ENCODE data around the gene TRPM2.

TRPM2 gene

DNA sequence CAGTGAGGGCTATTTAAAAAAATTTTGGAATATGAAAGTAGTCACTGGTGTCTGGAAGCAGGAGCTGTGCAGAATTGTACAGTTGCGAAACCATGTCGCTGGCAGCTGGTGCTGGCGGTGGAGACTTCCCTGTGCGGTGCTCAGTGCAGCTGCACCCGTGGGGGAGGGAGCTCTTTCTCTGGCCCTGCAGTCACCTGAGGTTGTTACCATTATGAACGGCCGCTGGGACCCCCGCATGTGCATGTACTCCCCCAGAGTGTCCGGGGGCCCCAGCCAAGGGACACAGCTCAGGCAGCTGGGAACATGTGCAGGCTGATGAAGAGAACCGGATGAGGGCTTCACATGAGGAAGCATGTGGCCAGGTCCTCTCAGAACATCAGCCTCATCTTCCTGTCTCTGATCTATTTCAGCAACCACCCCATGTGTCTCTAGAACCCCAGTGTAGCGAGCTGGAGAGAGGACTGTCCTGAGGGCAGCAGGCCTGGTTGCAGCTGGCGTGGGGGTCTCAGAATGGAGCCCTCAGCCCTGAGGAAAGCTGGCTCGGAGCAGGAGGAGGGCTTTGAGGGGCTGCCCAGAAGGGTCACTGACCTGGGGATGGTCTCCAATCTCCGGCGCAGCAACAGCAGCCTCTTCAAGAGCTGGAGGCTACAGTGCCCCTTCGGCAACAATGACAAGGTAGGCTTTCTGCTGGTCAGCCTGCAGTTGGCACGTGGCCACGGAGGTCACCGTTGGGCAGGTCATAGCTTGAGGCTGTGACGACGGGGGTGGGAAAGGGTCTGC is at the start of gene TRPM2:
Gene TRPM2 (plus strand): TSS at position 431 of the 780 bp plus-strand sequence. CDS start 80 bp downstream, at position 511.
- no peak within 1 kb of the TSS for H3K27ac ChIP-seq
- TF ChIP-seq ZFX (IDR thresholded peaks at IDR 0.05; ENCODE audit: borderline replicate concordance): no peak
- TF ChIP-seq, protein P1, sequence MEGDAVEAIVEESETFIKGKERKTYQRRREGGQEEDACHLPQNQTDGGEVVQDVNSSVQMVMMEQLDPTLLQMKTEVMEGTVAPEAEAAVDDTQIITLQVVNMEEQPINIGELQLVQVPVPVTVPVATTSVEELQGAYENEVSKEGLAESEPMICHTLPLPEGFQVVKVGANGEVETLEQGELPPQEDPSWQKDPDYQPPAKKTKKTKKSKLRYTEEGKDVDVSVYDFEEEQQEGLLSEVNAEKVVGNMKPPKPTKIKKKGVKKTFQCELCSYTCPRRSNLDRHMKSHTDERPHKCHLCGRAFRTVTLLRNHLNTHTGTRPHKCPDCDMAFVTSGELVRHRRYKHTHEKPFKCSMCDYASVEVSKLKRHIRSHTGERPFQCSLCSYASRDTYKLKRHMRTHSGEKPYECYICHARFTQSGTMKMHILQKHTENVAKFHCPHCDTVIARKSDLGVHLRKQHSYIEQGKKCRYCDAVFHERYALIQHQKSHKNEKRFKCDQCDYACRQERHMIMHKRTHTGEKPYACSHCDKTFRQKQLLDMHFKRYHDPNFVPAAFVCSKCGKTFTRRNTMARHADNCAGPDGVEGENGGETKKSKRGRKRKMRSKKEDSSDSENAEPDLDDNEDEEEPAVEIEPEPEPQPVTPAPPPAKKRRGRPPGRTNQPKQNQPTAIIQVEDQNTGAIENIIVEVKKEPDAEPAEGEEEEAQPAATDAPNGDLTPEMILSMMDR (IDR thresholded peaks at IDR 0.05): no peak

DNA sequence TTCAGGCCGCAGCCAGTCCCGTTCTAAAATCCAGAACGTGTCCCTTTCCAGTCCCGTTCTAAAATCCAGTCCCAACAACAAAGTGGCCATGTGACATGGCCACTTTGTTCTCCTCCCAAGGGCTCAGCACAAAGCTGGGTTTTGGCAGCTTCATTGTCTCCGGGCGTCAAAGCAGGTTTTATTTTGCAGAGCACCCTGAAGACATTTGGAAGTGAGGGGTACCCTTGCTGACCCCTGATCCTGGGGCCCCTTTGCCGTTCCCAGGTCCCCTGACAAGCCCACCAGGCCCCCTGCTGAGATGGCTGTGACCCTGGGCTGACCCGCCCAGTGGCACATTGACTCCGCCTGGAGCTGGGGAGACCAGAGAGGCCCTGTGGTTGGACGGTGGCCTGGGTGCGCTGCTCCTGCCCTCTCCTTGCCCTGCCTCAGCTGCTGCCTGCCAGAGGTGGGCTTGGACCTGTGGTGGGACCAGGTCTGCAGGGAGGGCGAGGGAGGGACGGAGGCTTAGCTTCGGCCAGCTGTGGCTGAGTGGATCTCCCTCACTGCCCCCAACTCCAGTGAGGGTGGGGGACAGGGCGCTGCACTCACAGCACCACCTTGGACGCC is 49.3 kb upstream of the TRPM2 start:
- no peak overlapping the region for H3K27ac ChIP-seq
- TF ChIP-seq, protein P1 (IDR thresholded peaks at IDR 0.05): no peak
- no peak for TF ChIP-seq ZFX (IDR thresholded peaks at IDR 0.05; ENCODE audit: borderline replicate concordance)

DNA sequence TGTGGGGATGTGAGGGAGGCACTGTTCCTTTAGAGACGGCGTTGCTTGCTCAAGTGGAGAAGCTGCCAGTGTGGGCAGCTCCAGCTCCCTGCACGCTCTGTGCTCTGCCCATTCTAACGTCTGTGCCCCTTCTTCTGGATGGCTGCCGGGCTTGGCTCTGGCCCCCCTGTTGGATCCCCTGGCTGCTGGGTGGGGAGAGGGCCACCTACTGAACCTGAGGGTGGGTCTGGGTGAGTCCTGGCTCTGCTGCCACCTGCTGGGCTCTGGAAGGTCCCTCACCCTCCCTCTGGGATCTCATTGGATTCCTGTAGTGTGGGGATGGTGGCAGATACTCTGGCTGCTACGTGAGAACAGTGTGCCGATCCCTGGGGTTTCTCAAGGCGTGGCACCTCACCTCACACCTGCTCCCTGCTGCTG is 48.5 kb upstream of the TRPM2 start:
- no peak overlapping the region for H3K27ac ChIP-seq
- TF ChIP-seq ZFX (IDR thresholded peaks at IDR 0.05; ENCODE audit: borderline replicate concordance): no peak
- TF ChIP-seq, protein P1 (IDR thresholded peaks at IDR 0.05): peak; percentile 79

DNA sequence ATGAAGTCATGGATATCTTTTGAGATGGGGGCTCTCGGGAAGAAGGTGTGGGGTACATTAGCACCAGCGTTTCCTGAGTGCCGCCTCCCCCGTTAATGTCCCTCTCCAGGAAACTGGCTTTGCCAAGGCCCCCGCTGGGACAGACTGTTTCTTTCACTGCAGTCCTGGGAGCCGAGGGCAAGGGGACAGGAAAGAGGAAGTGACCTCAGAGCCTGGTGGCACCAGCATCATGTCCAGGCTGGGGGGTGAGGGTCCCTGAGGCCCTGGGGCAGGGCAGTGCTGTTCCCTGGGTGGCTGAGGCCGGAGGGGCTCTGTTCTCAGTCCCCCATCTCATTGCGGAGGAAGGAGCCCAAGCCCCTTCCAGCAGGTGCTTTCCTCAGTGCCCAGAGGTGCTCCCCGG is 47.7 kb upstream of the TRPM2 start:
- TF ChIP-seq, protein P1 (IDR thresholded peaks at IDR 0.05): no peak
- TF ChIP-seq ZFX (IDR thresholded peaks at IDR 0.05; ENCODE audit: borderline replicate concordance): no peak
- H3K27ac ChIP-seq: no peak overlapping the region

DNA sequence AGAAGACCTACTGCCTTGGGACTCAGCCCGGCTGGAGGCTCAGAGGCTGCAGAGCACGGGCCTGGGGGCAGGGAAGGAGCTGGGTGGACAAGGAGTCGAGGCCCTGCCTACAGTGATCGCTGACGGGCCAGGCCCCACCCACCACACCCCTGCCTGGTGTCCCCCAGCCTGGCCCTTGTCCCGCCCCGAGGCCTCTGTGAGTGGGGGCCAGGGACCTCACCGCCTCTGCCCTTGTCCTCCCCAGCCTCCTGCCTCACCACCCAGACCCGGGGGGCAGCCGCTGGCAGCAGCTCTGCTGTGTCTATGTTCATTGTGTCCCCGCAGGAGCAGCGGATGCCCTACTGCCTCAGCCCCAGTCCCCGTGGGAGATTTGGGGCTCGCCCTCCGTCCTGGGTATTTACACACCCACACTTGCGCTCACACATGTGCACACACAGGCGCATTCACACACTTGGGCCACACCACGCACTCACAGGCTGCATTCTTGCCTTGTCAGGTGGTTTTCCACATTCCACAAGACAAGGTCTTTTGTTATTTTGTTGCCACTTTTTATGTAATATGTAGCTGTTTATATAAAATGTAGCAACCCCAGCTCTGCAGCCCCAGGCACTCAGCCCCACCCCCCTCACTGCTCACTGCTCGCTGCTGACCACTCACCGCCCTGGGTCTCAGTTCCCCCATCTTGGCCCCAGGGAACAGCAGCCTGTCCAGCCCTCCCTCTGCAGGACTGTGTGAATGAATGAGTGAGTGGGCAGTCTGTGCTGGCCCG is 46.3 kb upstream of the TRPM2 start:
- TF ChIP-seq ZFX (IDR thresholded peaks at IDR 0.05; ENCODE audit: borderline replicate concordance): no peak
- TF ChIP-seq, protein P1 (IDR thresholded peaks at IDR 0.05): no peak
- no peak overlapping the region for H3K27ac ChIP-seq

DNA sequence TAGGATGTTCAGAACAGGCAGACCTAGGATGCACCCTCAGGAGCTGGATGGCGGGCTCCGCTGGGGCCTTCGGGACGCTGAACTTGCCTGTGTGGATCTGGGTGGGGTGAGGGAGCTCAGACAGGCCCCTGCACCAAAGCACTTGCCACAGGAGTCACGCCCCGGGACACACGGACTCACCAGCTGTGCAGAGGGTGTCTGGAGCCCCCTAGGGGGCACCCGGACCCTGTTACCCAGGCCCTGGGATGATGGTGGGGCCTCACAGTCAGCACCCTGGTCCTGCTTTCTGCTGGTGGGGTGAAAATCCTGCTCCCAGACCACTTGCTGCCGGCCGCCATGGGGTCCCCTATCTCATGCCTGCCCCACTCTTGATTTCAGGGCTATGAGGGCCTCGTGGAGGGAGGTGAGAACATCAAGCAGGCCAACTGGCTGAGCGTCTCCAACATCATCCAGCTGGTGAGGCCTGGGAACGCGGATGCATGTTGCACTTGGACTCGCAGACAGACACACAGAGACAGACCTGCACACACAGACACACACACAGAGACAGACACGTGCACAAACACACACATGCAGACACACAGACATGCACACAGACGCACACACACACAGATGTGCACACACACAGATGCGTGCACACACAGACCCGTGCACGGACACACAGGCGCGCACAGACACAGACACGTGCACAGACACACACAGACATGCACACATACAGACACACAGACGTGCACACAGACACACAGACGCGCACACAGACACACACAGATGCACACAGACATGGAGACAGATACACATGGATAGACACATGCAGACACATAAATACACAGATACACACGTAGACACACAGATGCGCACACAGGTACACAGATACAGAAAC is 42.6 kb upstream of the TRPM2 start:
- no peak overlapping the region for H3K27ac ChIP-seq
- TF ChIP-seq, protein P1 (IDR thresholded peaks at IDR 0.05): no peak
